ENCODE data around the gene NKD2.

NKD2 gene

DNA sequence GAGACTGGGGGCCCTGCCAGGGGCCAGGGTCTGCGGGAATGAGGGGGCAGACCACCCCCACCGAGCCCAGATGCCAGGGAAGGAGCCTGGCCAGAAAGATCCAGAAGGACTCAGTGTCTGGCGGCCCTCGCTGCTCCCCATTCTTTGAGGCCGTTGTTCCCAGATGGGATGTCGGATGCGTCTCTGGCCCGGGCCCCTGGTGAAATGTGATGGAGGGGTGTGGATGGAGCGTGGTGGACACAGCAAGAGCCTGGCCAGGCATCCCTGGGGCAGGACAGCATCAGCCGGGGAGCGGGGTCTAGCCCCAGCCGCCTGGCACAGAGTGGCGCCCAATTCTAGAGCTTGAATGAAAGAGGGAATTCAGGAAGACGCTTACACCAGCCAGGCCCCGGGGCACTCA is 46.2 kb upstream of the NKD2 start:
- DNase-seq (ENCODE audit: low read depth): no peak
- no peak for TF ChIP-seq POLR2A (IDR thresholded peaks at IDR 0.05; ENCODE audit: extremely low read depth, insufficient read length)
- TF ChIP-seq MYC (IDR thresholded peaks at IDR 0.05; ENCODE audit: low read depth, low read length): no peak
- no peak for TF ChIP-seq CTCF (IDR thresholded peaks at IDR 0.05; ENCODE audit: low read depth, low read length)
- TF ChIP-seq, protein P1, sequence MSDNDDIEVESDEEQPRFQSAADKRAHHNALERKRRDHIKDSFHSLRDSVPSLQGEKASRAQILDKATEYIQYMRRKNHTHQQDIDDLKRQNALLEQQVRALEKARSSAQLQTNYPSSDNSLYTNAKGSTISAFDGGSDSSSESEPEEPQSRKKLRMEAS (IDR thresholded peaks at IDR 0.05; ENCODE audit: low read depth, low read length): no peak
- H3K4me3 ChIP-seq (ENCODE audit: low read depth, low read length): no peak overlapping the region

DNA sequence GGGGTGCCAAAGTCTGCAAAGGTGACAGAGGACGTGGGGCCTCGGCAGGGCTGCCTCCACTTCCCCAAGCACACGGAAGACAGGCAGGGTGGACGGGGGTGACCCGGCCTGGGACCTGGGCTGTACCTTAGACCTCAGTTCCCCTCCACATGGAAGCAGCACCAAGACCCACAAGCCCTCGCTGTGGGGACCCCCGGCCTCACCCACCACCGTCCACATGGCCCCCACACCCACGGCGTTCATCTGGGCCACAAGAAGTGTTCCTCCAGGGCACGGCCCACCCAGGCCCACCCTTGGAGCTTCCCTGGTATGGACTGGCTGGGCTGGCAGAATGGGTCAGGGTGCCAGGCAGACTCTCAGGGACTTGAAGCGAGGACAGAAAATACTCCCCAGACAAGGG is 45.8 kb upstream of the NKD2 start:
- no peak overlapping the region for H3K4me3 ChIP-seq (ENCODE audit: low read depth, low read length)
- TF ChIP-seq CTCF (IDR thresholded peaks at IDR 0.05; ENCODE audit: low read depth, low read length): no peak
- no peak for TF ChIP-seq POLR2A (IDR thresholded peaks at IDR 0.05; ENCODE audit: extremely low read depth, insufficient read length)
- DNase-seq (ENCODE audit: low read depth): no peak

GRCh38 chr5:963310-963672 is 45.3 kb upstream of the NKD2 start:
- H3K4me3 ChIP-seq (ENCODE audit: low read depth, low read length): peak overlapping the region; percentile 0
- TF ChIP-seq POLR2A (IDR thresholded peaks at IDR 0.05; ENCODE audit: extremely low read depth, insufficient read length) (no peak), CTCF (IDR thresholded peaks at IDR 0.05; ENCODE audit: low read depth, low read length) (no peak), MYC (IDR thresholded peaks at IDR 0.05; ENCODE audit: low read depth, low read length) (no peak)
- TF ChIP-seq, protein P1 (IDR thresholded peaks at IDR 0.05; ENCODE audit: low read depth, low read length): peak; percentile 37; the same call in 1 of the 2 replicates

GRCh38 chr5:963673-964531 is 44.7 kb upstream of the NKD2 start:
- peak; percentile 100 for DNase-seq (ENCODE audit: low read depth)
- peak; percentile 96 for TF ChIP-seq MYC (IDR thresholded peaks at IDR 0.05; ENCODE audit: low read depth, low read length)
- TF ChIP-seq CTCF (IDR thresholded peaks at IDR 0.05; ENCODE audit: low read depth, low read length): no peak
- peak; percentile 85 for TF ChIP-seq POLR2A (IDR thresholded peaks at IDR 0.05; ENCODE audit: extremely low read depth, insufficient read length)
- TF ChIP-seq, protein P1 (IDR thresholded peaks at IDR 0.05; ENCODE audit: low read depth, low read length): peak; percentile 94
- peak overlapping the region; percentile 60 for H3K4me3 ChIP-seq (ENCODE audit: low read depth, low read length)

More at GRCh38 chr5:963310-963672, 45.3 kb upstream of the NKD2 start:
- no peak for DNase-seq (ENCODE audit: low read depth)

- no peak for TF ChIP-seq CTCF (IDR thresholded peaks at IDR 0.05; ENCODE audit: low read depth, low read length)
- TF ChIP-seq MYC (IDR thresholded peaks at IDR 0.05; ENCODE audit: low read depth, low read length): no peak
- peak; percentile 36 for DNase-seq (ENCODE audit: low read depth)
- peak overlapping the region; percentile 60 for H3K4me3 ChIP-seq (ENCODE audit: low read depth, low read length)
Observed at GRCh38 chr5:964821-965220, 43.8 kb upstream of the NKD2 start.

Data from NB4 (cell line).